Activated CD8-positive, alpha-beta memory T cell treated with anti-CD3 and anti-CD28 coated beads, Interleukin-2, amount 10 ng/mL, durations not matched to agents 7 days and 5 days (primary cell): ENCODE measurements around the gene CYBB. TPM values are rescaled to one million over a fixed set of nuclear protein-coding genes. Genes with fewer than 3 reads are reported as not detected.

Experiments
- ATAC-seq: fragments of 150-1000 bp; cut with Tn5 transposase; one replicate; pipeline ENCODE4 v1.10.0; 2021; ENCODE audit warnings: moderate library complexity
- CTCF ChIA-PET: fragments of 350-600 bp; sonication (Branson Sonifier 250); formaldehyde crosslinking; loops from one replicate; lab custom pipeline; 2021; ENCODE audit warnings: antibody characterized with exemption; lab: Charles Lee
- DNase-seq: peaks from one replicate; pipeline ENCODE4 v3.0.0-alpha.2; 2020
- H3K27ac Mint-ChIP-seq: one replicate; pipeline ENCODE4 v1.8.0; 2021; ENCODE audit warnings: mild to moderate bottlenecking, mixed read lengths
- H3K27me3 Mint-ChIP-seq: one replicate; pipeline ENCODE4 v1.8.0; 2021; ENCODE audit warnings: mixed read lengths
- H3K36me3 Mint-ChIP-seq: one replicate; pipeline ENCODE4 v1.8.0; 2021; ENCODE audit warnings: mild to moderate bottlenecking, mixed read lengths
- H3K4me1 Mint-ChIP-seq: one replicate; pipeline ENCODE4 v1.8.0; 2021; ENCODE audit warnings: mixed read lengths
- H3K4me3 Mint-ChIP-seq: one replicate; pipeline ENCODE4 v1.8.0; 2021; ENCODE audit warnings: mild to moderate bottlenecking, moderate library complexity, mixed read lengths
- H3K9me3 Mint-ChIP-seq: one replicate; pipeline ENCODE4 v1.8.0; 2022; ENCODE audit warnings: low read depth, mixed read lengths
- total RNA-seq, 2 experiments: library from RNA; stranded (reverse); gene quantifications; one replicate each; pipeline ENCODE4 v1.2.3, GENCODE V29; 2021

CYBB gene
- total RNA-seq, 2 experiments from 2014 or later, result not detected

DNA sequence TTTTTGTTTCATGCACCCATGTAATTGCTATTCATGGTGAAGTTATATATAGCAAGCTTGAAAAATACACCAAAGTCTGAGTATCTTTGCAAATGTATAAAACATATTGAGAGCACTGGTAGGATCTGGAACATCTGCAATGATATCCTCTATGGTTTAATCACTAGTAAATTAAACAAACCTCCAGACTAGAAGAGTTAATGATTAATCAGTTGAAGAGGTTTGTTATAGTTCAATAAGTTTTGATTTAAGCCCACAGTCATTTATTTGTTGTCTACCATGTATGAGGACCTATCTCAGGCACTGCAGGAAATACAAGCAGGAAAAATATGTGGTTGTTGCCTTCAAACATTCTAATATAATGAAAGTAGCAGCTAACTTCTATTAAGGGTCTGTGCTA lies 16.5 kb downstream of the CYBB start:
- CTCF ChIA-PET, result interaction anchor here (1.2 kb wide), 1 partner anchor 50 kb away, joined by 3 read pairs; no protein-coding TSS in a partner anchor
- no peaks in the 10 kb centered on the region for H3K27me3 Mint-ChIP-seq
- no peak for ATAC-seq
- H3K9me3 Mint-ChIP-seq, result no peaks in the 10 kb centered on the region
- peaks cover 11% of the 10 kb centered on the region for H3K4me1 Mint-ChIP-seq
- H3K4me3 Mint-ChIP-seq, result no peak overlapping the region
- no peak for DNase-seq
- H3K36me3 Mint-ChIP-seq, result no peaks in the 10 kb centered on the region
- no peak overlapping the region for H3K27ac Mint-ChIP-seq

DNA sequence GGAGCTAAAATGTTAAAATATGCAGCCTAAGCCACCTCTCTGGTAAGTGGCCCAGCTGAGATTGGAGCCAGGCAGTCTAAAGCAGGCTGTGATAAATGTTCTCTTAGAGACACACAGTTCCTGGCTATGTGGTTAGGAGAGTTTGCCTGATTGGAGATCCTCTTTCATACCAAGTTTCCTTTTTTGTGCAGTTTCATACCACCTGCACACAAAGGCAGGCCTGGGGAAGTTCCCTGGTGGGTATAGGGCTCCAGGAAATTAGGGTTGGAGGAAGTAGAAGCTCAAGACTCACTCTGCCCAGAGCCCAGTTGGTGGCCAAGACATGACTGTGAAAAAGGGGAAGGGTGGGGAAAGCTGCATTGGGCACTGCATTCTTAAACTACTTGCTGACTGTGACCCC lies 16.9 kb downstream of the CYBB start:
- H3K27ac Mint-ChIP-seq, result no peak overlapping the region
- DNase-seq, result no peak

DNA sequence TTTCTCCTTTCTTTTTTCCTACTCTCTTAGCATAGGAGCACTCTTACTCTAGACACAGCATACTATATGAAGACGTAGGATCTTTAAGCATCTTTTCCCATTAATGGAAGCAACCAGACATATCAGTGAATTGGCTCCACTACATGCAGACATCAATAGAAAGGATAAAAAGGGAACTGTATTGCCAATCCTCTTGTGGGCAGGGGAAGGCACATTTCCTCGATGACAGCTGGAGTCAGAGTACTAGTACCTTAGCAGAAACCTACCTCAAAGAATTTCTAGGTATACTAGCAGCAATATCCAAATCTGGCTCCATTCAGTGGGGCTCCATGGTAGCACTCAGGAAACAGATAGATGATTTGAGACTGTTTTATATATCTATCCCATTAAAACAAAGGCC lies 20.1 kb downstream of the CYBB start:
- ATAC-seq (no peak), DNase-seq (no peak)
- Mint-ChIP-seq H3K36me3 (no peaks in the 10 kb centered on the region), H3K9me3 (no peaks in the 10 kb centered on the region), H3K4me3 (no peak overlapping the region), H3K27me3 (no peaks in the 10 kb centered on the region), H3K27ac (no peak overlapping the region), H3K4me1 (peaks cover 11% of the 10 kb centered on the region)
- CTCF ChIA-PET, result no interaction called here

More for the DNA sequence above, 16.9 kb downstream of the CYBB start:
- ATAC-seq, result no peak
- Mint-ChIP-seq H3K4me3 (no peak overlapping the region), H3K36me3 (no peaks in the 10 kb centered on the region), H3K27me3 (no peaks in the 10 kb centered on the region), H3K9me3 (no peaks in the 10 kb centered on the region), H3K4me1 (peaks cover 11% of the 10 kb centered on the region)
- CTCF ChIA-PET, result interaction anchor here (1.2 kb wide), 1 partner anchor 51 kb away, joined by 3 read pairs; no protein-coding TSS in a partner anchor

DNA sequence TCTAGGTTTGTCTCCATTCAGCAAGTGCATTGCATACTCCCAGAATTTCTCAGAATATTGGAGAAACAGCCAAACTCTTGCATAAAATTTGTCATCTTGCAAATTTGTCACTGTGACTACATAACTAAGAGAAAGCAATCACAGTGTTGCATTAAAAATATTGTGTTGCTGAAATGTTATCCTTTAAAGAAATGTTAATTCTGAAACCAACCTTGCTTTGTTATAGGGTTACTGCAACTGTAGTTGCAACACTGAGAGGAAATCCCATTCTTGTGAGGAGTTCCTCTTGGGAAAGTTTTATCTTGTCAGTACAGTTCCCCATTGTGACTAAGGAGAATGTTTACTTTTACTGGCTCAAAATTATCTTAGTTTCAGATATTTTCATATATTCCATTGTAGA lies 20.9 kb downstream of the CYBB start:
- H3K9me3 Mint-ChIP-seq, result no peaks in the 10 kb centered on the region
- CTCF ChIA-PET, result no interaction called here
- no peak overlapping the region for H3K4me3 Mint-ChIP-seq
- peaks cover 11% of the 10 kb centered on the region for H3K4me1 Mint-ChIP-seq
- no peak overlapping the region for H3K27ac Mint-ChIP-seq
- no peaks in the 10 kb centered on the region for H3K36me3 Mint-ChIP-seq
- no peak for DNase-seq
- H3K27me3 Mint-ChIP-seq, result no peaks in the 10 kb centered on the region
- no peak for ATAC-seq

DNA sequence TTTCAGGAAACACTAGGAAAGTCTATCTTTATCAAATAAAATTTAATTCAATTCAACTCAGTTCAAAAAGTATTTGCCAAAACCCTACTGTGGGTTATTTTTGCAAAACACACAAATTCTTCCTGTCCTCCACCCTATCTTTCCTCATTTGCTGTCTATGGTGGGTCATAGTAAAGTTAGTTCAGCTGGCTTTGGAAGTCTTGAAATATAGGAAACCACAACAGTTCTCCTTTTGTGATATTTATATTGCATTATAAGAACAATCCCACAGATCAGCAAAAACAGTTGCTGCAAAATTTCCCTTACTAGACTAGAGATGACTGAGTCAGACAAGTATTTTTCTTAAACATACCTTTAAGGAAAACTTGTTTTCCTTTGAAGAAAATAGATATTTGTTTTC lies 22.2 kb downstream of the CYBB start:
- Mint-ChIP-seq H3K27me3 (no peaks in the 10 kb centered on the region), H3K36me3 (no peaks in the 10 kb centered on the region), H3K4me1 (peaks cover under 1% of the 10 kb centered on the region), H3K9me3 (no peaks in the 10 kb centered on the region), H3K27ac (no peak overlapping the region), H3K4me3 (no peak overlapping the region)
- CTCF ChIA-PET, result no interaction called here
- DNase-seq (no peak), ATAC-seq (no peak)

DNA sequence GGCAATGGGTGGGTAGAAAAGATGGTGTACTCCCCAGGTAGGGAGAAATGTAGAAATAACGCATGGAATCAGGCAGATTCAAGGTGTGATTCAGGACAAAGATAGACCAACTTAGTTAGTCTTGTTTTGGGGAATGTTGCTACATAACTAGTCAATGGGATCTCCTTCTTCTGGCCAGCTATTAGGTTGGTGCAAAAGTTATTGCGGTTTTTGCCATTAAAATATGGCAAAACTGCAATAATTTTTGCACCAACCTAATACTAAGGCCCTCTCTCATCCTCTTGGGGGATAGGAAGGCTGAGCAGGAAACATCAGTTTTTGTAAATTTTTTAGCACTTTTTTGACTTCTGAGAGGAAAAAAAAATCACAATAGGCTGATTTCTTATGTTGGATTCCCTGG lies 23.2 kb downstream of the CYBB start:
- CTCF ChIA-PET, result interaction anchor here (1.5 kb wide), 1 partner anchor 21 kb away, joined by 3 read pairs; no protein-coding TSS in a partner anchor

DNA sequence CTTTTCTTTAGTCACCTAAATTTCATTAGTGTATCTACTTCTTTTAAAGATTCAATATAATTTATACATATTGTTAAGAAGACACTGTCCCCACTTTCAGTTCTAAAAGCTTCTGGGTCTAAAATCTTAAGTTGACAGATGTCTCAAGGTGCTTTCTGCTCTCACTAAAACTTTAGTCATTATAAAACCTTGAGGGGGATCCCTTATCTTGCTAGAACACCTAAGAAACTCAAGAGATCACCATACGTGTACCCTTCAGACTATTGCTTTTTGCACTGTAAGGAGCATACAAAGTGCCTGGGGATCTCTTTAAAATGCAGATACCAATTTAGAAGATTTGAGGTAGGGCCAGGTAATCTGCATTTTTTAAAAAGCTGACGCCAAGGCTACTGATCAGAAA lies 30.1 kb downstream of the CYBB start:
- no peak for DNase-seq
- Mint-ChIP-seq H3K36me3 (no peaks in the 10 kb centered on the region), H3K27me3 (no peaks in the 10 kb centered on the region), H3K4me1 (peaks cover 19% of the 10 kb centered on the region), H3K9me3 (no peaks in the 10 kb centered on the region), H3K4me3 (no peak overlapping the region), H3K27ac (no peak overlapping the region)
- no peak for ATAC-seq
- CTCF ChIA-PET, result no interaction called here

More for the DNA sequence above, 23.2 kb downstream of the CYBB start:
- ATAC-seq (no peak), DNase-seq (no peak)
- Mint-ChIP-seq H3K9me3 (no peaks in the 10 kb centered on the region), H3K27me3 (no peaks in the 10 kb centered on the region), H3K36me3 (no peaks in the 10 kb centered on the region), H3K27ac (no peak overlapping the region), H3K4me3 (no peak overlapping the region), H3K4me1 (no peaks in the 10 kb centered on the region)

DNA sequence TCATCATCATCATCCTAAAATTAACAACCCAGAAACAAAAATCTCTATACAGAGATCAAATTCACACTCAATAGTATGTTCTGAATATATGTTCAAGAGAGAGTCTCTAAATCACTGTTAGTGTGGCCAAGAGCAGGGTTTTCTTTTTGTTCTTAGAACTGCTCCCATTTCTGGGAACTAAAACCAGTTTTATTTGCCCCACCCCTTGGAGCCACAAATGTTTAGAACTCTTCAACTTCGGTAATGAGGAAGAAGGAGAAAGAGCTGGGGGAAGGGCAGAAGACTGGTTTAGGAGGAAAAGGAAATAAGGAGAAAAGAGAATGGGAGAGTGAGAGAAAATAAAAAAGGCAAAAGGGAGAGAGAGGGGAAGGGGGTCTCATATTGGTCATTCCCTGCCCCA lies 32.3 kb downstream of the CYBB start:
- H3K4me1 Mint-ChIP-seq, result peaks cover 19% of the 10 kb centered on the region
- no peaks in the 10 kb centered on the region for H3K27me3 Mint-ChIP-seq
- no peak overlapping the region for H3K4me3 Mint-ChIP-seq
- H3K9me3 Mint-ChIP-seq, result no peaks in the 10 kb centered on the region
- H3K27ac Mint-ChIP-seq, result peak overlapping the region; percentile 19
- ATAC-seq (no peak), DNase-seq (no peak)
- H3K36me3 Mint-ChIP-seq, result no peaks in the 10 kb centered on the region
- CTCF ChIA-PET, result interaction anchor here (2.1 kb wide), 1 partner anchor 67 kb away, joined by 7 read pairs; no protein-coding TSS in a partner anchor

DNA sequence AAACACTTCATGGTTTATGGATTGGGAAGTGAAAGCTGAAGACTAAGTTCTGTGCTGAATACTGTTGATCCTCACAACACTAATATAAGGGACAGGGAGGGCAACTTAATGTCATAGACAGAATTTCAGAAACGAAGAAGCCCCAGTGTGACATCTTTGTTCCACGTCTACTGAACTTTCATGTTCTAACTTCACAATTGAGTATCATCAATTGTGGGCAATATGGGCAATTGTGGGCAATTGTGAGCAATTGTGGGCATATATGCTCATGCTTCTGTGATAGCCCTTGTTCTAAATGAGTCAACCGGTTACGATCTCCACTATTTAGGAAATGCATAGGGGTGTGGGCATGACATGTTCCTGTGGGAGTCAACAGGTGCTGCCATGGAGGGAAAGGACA lies 33.7 kb downstream of the CYBB start:
- Mint-ChIP-seq H3K4me3 (no peak overlapping the region), H3K9me3 (no peaks in the 10 kb centered on the region), H3K27ac (no peak overlapping the region), H3K27me3 (no peaks in the 10 kb centered on the region), H3K36me3 (no peaks in the 10 kb centered on the region), H3K4me1 (peaks cover 19% of the 10 kb centered on the region)
- DNase-seq (no peak), ATAC-seq (no peak)
- CTCF ChIA-PET, result interaction anchor here (2.1 kb wide), 1 partner anchor 68 kb away, joined by 7 read pairs; no protein-coding TSS in a partner anchor

DNA sequence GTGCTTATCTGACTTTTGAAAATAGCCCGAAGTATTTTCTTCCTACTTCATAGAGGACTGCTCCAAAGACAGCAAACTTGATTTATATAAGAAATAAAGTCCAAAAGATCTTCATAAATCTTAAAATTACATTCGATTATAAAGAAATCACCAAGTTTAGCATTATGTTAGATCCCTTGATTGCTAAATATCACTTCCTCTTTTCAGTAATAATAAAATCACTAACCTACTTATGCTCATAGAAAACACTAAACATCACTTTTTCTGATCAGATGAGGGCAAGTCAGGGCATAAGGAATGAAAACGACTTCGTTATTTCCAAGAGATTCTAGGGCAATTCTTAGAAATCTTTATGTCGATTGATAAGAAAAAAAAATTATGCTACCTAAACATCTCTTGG lies 35.5 kb downstream of the CYBB start:
- no peak for DNase-seq
- Mint-ChIP-seq H3K4me1 (peaks cover 20% of the 10 kb centered on the region), H3K27me3 (no peaks in the 10 kb centered on the region), H3K4me3 (no peak overlapping the region), H3K27ac (no peak overlapping the region), H3K9me3 (no peaks in the 10 kb centered on the region), H3K36me3 (peaks cover 1% of the 10 kb centered on the region)
- CTCF ChIA-PET, result interaction anchor here (1.3 kb wide), 1 partner anchor 8 kb away, joined by 4 read pairs; no protein-coding TSS in a partner anchor
- ATAC-seq, result no peak

DNA sequence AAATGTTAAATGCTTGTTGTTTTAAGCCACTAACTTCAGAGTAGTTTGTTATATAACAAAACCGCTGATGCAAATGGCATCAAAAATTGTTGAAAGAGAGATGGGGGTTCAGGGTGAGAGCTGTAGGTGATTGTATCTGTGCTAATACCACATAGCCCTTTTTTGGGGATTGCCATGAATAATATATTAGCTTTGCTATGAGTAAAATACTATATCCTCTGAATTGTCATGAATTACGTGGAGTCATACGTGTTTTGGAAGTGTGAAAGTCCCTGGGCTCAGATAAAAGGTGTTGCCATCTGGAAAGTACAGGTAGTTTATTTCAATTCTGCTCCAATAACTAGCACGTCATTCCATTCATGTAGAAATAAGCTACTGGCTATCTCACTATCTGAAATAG lies 36.9 kb downstream of the CYBB start:
- Mint-ChIP-seq H3K9me3 (no peaks in the 10 kb centered on the region), H3K36me3 (peaks cover 1% of the 10 kb centered on the region), H3K27me3 (no peaks in the 10 kb centered on the region), H3K4me1 (peaks cover 18% of the 10 kb centered on the region), H3K27ac (no peak overlapping the region), H3K4me3 (no peak overlapping the region)
- ATAC-seq (no peak), DNase-seq (no peak)
- CTCF ChIA-PET, result interaction anchor here (1.0 to 1.3 kb wide), 2 partner anchors 8 to 71 kb away, joined by 3 to 4 read pairs; no protein-coding TSS in a partner anchor

DNA sequence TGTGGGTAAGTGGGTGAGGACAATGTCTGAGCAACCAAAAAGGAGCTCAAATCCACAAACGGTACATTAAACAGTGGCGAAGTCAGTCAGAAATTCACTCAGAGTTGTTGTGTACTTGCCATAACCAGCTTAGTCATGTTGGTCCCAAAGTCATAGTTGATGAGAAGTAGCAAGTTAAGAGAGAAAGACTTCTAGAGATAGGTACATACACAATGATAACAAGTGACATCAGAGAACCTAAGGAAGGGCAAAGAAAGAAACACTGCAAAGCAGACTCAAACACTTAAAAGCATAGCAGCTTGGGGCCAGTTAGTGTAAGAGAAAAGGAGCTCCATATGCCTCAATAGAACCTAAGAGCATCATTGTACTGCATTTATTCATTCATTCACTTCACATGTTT lies 37.3 kb downstream of the CYBB start:
- H3K27ac Mint-ChIP-seq, result no peak overlapping the region
- CTCF ChIA-PET, result interaction anchor here (1.0 to 1.3 kb wide), 2 partner anchors 8 to 72 kb away, joined by 3 to 4 read pairs; no protein-coding TSS in a partner anchor
- ATAC-seq, result no peak
- no peaks in the 10 kb centered on the region for H3K9me3 Mint-ChIP-seq
- H3K4me1 Mint-ChIP-seq, result peaks cover 14% of the 10 kb centered on the region
- H3K27me3 Mint-ChIP-seq, result no peaks in the 10 kb centered on the region
- H3K36me3 Mint-ChIP-seq, result peaks cover 1% of the 10 kb centered on the region
- no peak for DNase-seq
- no peak overlapping the region for H3K4me3 Mint-ChIP-seq

DNA sequence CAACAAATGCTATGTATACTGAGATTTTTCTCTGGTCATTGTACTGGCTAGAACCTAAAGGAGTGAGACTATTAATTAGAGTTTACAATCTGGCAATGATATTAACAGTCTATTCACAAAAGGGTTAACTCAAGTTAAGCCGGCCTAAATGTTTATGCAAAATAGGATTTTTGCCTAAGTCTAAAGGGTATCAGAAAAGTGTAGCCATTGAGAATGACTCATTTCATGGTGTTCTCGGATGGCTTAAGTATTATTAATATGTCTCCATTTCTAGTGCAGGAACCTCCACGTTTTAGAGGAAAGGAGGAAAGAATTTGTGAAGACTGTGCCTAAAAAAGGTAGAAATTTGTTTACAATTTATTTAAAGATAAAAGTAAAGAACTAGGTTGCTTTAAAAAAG lies 37.7 kb downstream of the CYBB start:
- CTCF ChIA-PET, result interaction anchor here (1.0 to 1.3 kb wide), 2 partner anchors 8 to 72 kb away, joined by 3 to 4 read pairs; no protein-coding TSS in a partner anchor
- Mint-ChIP-seq H3K9me3 (no peaks in the 10 kb centered on the region), H3K4me3 (no peak overlapping the region), H3K4me1 (peaks cover 13% of the 10 kb centered on the region), H3K27ac (no peak overlapping the region), H3K27me3 (no peaks in the 10 kb centered on the region), H3K36me3 (peaks cover 1% of the 10 kb centered on the region)
- ATAC-seq (no peak), DNase-seq (no peak)

DNA sequence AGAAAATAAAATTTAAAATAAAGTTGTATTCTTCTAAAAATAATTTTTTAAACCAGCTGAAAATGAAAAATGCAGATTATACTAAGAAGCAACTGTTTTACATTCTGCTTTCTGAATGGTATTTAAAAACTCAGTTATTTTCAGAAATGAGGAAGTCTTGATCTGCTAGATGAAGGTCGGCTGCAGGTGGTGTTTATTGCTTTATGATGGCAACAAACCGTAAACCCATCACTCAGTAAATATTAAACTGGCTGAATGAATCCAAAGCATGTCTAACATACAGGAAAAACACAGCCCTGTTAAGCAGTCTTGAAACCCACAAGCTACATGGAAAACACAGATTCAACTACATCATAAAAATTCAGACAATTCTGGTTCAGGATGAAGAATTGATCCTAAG lies 38.2 kb downstream of the CYBB start:
- H3K36me3 Mint-ChIP-seq, result peaks cover 1% of the 10 kb centered on the region
- ATAC-seq, result no peak
- no peaks in the 10 kb centered on the region for H3K9me3 Mint-ChIP-seq
- peaks cover 11% of the 10 kb centered on the region for H3K4me1 Mint-ChIP-seq
- no peak overlapping the region for H3K27ac Mint-ChIP-seq
- DNase-seq, result no peak
- no peak overlapping the region for H3K4me3 Mint-ChIP-seq
- CTCF ChIA-PET, result no interaction called here
- no peaks in the 10 kb centered on the region for H3K27me3 Mint-ChIP-seq
